CD4-positive, alpha-beta T cell treated with Interleukin-12 subunit alpha and Interleukin-12 subunit beta, for 1 hour (primary cell): ENCODE results near the gene DNAJC17.

ENCODE experiments used
- DNase-seq: peaks from one replicate; pipeline ENCODE4 v3.0.0-alpha.2; 2020

DNAJC17 gene

DNA sequence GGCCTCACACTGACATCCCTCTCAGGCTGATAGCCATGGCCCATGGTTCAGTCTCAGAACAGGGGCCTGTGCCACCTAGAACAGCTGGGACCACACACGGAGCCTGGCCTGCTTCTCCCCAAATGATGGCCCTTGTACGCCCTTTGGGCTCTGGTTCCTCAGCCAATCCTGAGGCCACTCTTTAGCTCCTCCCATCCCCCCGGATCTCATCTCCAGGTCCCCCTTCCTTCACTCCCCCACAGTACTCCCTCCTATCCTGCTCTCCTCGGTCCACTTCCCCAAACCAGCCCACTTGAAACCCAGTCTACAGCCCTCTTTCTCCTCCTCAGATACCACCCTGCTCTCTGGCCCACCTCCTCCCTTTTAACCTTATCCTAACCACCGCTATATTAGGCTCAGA is 18.2 kb downstream of the DNAJC17 start:
- DNase-seq, result no peak

DNA sequence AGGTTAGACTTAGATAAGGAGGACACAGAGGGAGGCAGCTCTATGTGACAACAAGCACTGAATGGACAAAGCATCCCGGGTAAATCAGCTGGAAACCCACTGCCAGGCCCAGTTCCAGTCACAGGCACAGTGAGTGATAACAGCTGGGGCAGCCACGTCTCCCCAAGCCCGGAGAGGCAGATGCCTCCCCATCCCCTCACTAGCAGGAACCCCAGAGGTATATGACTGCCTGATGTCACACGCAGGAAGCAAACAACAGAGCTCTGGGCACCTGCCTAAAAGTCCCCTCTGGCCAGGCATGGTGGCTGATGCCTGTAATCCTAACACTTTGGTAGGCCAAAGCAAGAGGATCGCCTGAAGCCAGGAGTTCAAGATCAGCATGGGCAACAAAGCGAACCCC is 19.3 kb downstream of the DNAJC17 start:
- no peak for DNase-seq

DNA sequence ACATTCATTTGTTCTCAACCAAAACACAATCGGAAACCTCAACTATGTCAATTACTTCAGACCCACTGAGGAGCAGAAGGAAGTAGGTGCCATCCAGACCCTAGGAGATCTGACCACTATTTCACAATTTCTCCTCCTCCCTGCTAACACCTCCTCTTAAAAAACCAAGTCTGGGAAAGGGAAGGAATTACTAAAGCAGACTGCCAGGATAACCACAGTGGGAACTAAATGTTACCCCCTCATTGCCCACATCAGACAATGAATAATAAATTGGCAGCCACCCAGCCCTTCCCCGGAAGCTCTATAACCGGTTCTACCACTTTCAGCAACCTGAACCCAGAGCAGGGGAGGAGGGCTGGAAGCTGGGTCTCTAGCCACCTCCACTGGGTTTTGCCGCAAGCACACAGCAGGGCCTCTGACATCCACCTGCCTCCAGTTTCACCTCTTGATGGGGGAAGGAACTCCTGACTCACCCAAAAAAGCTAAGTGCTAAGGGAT is 19.9 kb downstream of the DNAJC17 start:
- peak; percentile 52 for DNase-seq

DNA sequence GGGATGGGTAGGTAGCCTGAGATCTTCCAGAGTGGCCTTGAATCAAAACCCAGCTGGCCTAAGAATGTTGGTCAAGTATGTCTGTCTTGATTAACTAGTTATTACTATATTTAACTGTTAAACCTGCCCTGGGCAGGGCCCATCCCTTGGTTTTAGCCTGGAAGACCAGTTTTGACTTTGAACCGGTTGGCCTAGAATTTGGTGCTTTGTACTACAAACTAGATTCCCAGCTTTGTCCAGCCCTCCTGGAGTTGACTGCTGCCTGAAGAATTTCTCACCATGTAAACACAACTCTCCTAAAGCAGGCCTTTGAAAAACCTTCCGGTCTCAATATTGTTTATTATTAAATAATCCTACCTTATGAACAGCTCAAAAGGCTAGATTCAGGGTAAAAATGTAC is 21.5 kb downstream of the DNAJC17 start:
- no peak for DNase-seq

DNA sequence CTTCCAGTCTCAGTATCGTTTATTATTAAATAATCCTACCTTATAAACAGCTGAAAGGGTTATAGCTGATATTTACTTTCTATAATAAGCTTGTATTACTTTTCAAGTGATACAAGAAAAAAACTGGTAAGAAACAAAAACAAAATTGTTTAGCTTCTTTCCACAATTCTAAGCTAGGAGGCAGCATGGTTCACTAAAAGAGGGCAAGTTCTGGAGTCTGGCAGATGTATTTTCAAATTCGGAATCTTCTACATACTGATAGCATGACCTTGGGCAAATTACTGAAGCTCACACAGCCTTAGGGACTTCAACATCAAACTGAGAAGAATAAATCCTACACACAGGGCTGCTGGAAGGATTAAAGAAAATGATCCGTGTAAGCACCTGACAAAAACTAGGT is 22.1 kb downstream of the DNAJC17 start:
- no peak for DNase-seq

DNA sequence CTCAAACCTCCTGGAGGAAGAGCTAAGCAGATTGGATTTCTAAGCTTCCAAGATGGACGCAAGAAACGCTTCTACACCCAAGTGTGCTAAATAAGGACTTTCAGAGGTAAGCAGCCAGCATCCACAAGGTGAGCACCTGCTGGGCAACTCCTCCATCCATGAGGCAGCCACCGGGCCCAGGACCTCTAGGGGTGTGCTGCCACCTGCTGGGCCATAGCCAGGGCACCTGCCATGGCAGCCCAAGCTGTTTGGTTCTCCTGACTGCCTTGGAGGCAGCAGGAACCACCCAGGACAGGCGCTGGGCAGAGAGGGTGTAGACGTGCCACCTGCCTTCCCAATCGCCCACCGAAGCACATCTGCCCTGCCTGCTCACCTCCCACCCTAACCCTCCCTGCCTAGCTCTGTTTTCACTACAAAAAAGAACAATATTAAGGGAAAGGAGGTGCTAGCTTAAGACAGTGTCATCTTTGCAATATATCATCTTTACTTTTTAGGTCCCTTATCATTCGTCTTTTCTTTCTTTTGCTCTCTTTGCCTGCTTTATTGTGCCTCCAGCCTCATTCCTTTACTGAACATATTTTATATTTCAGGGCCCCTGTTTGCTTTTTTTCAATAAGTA is 24.6 kb downstream of the DNAJC17 start:
- peak; percentile 83 for DNase-seq

DNA sequence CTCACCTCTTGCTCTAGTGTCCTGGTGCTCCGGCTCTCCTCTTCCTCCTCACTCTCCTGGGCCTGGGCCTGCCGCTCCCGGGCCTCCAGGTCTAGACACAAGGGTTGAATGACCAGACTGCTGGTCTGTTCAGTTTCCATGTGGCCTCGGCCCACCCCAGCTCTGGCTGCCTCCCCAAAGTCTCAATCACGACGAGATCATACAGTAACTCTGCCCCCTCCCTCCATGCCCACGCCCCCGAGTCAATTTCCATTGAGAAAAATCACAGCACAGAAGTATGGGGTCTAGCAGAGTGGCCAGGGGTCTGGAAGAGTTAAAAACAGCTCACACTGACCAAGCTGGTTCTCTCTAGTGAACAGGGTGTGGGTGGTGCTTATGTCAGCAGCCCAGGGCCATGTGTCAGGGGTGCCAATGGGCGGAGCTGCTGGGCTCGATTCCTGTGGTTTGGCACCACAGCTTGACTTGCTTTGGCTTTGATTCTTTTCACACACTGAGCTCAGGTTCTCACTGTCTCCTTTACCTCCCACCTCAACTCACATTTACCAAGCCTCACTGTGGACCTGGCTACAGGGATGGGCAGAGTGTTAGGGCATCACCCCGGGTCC is 30.6 kb downstream of the DNAJC17 start:
- peak; percentile 66 for DNase-seq

DNA sequence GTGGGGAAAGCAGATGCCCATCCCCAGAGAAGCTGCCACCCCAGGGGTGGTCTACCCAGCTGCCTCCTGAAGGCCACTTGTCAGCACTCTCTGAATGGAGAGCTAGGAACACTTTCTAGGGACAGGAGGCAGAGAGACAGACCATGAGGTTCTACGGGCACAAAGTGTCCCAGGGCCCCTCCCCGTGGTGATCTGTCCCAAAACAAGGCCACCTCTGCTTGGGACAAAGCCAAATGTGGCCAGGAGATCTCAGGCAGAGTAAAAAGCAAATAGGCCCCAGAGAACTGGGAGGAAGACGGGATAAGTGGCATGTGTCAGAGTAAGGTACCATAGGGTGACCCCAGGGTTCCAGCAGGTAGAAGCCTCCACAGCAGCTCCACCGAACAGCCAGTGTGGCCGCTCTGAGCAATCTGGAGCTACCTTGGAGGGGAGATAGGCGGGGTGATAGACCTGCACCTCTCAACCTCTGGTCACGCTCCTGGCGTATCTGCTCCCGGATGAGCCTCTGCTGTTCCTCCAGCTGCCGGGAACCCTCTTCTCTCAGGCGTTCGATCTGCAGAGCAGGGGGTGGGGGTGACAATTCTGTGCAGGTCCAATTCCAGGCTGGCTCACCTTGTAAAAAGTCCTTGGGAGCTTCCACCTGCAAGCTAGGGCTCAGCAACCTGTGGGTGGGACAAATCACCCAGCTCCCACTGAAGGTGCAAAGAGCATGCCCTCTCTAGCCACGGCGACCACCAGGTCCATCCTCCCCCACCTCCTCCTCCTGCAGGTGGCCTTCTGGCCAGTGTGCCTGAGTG is 31.3 kb downstream of the DNAJC17 start:
- no peak for DNase-seq

DNA sequence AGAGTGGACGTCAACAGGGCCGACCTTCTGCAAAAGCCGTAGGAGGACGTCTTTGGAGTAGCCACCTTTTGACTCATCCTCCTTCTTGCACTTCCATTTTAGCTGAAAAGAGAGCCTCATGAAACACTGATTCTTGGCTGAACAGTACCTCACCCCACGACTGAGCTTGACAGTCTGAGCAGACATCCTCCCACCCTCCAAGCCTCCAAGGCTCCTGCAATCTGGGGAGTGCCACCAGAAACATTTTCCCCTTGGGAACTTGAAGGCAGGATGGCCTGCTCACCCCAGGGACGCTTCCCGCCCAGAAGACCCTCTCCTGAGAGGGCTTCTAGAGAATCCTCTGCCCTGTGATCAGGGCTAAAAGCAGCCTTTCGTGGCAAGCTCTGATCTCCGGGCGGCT is 32.3 kb downstream of the DNAJC17 start:
- no peak for DNase-seq

DNA sequence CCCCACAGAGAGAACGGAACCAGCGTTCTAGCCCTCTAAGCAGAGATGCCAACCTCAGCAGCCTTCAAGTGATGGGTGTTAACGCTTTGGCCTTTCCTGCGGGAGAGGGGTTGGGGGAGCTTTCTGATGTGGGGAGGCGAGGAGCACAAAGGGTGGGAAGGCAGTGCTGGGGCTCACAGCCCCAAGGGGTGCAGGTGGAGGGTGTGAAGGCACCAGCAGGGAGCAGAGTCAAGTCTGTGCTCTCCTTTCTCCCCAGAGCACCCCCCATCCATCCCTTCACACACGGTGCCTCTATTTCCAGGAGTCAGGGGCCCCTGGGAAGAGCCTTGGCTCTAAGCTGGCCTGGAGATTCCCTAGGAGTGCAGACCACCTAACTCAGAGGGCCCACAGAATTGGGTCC is 33.4 kb downstream of the DNAJC17 start:
- no peak for DNase-seq

DNA sequence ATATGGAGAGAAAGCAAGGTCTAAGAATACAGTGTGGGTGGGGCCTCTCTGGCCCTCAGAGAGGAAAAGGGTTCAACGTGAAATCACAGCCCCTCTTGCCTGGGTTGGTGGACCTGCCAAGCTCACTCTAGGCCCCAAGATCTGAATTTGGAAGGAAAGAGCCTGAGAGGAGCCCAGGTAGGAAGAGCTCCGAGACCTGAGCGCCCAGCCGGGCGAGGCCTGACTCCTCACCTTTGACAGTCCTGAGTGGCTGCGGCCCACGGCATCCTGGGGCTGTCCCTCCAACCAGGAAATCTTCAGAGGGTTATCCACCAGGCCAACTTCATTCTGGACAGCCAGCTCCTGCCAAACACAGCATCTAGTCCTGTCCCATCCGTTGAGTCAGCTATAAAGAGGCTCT is 33.8 kb downstream of the DNAJC17 start:
- DNase-seq, result no peak

DNA sequence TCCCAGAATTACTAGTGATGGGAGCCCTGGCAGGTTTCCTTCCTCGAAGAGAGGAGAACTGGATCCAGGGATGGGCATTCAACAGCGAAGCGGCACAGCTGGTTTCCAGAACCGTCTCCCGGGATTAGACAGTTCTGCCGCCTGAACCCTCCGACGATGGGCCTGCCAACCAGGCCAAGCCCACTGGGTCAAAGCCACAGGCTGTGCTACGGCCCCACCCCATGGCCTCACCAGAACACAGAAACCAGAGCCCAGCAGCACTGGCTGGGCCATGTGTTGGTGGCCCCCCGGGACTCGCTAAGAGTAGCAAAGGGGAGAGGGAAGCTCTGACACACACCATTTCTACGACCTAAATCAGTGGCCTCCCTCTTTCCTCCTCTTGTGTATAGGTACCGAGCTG is 35.3 kb downstream of the DNAJC17 start:
- no peak for DNase-seq

DNA sequence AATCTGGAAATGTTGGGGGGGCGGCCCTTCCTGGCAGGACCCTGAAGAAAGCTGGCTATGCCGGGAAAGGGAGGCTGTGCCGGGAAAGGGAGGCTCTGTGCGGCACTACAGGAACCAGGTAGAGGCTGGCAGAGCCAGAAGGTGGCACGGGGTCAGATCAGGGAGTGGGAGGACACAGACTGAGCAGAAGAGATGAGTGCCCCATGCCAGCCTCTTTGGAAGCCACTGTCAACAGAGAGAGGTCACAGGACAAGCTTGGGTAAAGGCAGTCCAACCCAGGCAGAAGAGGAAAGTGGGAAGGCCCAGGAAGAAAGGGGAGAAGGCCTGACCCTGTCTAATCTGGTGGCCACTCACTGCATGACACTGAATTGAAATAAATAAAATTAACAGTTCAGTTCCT is 36.0 kb downstream of the DNAJC17 start:
- no peak for DNase-seq

DNA sequence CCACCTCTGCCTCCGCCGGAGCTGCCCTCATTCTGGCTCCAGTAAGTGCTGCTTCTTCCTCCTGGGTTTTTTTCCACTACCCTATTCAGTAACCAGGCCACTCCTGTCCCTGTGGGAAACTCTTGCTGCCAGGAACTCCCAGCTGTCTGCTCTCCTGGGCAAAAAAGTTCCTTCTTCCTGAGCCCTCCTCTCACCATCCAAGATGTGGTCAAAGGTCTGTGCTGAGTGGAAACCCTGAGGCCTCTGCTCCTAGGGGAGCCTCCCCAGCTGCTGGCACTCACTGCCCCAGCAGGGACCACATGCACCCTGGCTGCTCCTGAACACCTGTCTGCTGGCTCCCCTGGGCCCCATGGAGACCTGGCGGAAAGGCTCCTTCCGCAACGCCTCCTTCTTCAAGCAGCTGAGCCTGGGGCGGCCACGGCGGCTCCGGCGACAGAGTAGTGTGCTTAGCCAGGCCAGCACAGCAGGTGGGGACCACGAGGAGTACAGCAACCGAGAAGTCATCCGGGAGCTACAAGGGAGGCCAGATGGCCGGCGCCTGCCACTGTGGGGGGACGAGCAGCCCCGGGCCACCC is 37.0 kb downstream of the DNAJC17 start:
- no peak for DNase-seq

DNA sequence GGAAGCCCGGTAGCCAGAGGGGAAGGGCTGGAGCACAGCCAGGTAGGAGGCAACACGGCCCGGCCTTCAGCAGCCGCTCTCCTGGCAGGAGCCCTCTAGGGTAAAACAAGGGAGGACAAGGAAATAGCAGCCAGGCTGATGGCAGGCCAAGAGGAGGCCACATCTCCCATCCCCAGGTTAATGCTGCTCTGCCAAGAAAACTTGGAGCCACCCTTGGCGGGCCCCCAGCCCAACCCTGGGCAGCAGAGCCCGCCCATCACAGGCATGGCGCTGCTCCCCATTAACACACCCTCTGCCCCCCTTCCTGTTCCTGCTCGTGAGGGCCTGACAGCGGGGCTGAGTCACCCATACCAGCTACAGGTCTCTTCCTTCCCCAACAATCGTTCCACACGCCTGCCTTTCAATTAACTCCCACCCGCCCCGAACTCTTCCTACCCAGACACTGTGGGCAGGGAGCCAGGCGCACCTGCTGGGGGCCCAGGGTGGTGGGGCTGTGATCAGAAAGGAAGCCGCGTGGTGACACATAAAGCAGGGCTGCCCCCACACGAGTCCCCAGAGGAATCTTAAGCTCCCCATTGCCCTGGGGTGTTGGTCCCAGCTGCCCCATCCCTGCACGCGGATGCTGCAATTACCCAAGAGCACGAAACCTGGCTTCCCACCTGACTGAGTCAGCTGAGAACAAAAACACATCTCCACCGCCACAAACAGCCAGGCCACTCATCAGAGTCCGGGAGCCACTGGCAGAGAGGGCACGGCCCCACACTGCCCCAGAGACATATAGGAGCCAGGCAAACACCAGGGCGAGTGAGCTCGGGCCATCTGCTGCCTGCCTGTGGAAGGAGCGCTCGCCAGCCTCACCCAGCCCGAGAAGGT is 37.8 kb downstream of the DNAJC17 start, which contains the start of gene C15orf62:
TSS of gene C15orf62 (plus strand) at position 707 of the 873 bp plus-strand sequence. CDS start 516 bp downstream, outside the sequence.
- DNase-seq, result peak; percentile 34

DNA sequence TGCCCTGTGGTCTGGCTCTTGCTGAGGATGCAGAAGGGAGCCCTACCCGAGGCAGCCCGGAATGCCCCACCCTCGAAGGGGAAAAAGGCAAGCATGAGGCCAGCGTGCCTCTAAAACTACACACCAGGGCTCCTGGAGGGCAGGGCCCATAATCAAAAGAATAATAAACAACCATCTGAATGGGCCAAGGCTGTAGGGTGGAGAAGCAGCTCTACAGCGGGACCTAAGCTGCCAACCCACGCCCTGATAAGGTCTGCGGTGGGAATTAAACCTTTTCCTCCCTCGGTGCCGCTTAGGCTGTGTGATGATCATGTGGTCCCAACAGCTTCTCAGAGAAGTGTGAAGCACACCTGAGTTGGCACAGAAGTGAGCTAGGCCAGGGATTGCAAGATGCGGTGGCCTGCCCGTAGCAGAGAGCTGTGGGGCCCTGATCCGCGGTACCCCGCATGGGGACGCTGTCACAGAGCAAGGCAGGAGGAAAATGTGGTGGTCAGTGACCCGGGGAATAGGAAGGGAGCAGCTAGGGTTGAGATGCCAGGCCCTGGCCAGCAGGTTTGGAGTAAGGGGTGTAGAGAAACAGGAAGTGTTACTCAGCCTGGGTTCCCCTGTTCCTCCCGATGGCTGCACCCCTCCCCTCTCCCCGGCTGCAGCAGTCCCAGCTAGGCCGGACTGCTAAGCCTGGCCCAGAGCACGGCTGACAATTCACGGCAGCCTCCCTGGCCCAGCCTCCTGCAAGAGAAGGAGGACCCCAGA is 38.6 kb downstream of the DNAJC17 start:
- DNase-seq, result no peak

DNA sequence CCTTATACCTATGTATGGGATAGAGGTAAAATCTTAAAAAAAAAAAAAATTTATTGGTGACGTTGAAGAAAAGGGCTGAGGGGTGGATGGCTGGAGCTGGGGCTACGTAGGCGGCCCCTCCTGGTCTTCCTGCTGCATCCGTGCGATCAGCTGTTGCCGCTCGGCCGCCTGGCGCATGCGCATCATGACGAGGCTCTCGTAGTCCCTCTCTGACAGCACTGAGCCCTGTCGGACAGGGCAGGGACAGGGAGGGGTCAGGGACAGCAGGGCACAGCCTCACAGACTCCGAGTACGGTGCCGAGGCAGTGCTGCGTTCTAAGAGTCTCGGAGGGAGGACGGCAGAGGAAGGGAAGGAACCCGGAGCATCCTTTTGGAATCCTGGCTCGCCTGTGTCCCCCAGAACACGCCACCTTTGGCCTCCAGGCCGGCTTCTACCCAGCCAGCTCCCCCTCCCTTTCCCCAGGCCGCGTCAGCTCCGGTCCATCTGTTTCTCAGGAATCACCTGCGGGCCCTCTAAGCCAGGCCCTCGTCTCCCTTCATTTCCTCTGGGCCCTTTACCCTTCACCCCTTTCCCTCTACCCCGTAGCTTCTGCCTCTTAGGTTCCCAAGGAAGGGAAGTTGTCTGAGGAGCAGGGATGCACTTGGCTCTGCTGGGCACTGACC is 39.3 kb downstream of the DNAJC17 start:
- no peak for DNase-seq

DNA sequence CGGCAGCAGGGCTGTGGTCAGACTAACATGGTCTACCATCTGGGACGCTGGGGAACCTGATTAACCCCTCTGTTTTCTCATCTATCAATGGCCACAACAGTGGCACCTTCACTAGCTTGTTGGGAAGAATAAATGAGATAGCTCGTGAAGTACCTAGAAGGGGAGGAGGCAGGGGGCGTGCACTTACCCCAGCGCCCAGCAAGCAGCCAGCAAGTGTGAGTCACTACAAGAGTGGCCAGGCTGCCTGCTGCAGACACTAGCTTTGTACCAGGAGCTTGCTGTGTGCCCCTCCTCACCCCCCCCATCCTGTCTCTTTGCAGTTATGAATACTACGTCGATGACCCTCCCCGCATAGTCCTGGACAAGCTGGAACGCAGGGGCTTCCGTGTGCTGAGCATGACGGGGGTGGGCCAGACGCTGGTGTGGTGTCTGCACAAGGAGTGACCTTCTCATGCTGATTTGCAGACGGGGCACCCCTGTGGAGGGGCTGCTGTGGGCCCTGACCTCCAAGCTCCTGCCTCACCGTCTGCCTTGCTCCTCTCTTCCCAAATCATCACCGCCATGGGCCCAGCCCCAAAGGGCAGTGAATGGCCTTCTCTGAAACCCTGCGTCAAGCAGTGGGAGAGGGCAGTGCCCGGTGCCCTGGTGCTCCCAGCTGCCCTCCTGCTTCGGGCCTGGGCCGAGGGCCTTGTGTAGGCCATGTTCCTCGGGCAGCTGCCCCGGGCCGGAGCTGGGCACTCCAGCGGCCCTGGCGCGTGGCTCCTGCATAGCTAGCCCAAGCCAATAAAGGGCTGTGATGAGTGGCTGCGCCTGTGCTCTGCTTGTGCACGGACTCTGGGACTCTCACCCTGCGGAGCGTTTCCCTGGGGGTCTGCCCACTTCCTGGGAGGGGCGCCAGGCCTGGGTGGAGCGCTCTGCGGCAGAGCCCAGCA is 40.1 kb downstream of the DNAJC17 start:
- DNase-seq, result no peak

DNA sequence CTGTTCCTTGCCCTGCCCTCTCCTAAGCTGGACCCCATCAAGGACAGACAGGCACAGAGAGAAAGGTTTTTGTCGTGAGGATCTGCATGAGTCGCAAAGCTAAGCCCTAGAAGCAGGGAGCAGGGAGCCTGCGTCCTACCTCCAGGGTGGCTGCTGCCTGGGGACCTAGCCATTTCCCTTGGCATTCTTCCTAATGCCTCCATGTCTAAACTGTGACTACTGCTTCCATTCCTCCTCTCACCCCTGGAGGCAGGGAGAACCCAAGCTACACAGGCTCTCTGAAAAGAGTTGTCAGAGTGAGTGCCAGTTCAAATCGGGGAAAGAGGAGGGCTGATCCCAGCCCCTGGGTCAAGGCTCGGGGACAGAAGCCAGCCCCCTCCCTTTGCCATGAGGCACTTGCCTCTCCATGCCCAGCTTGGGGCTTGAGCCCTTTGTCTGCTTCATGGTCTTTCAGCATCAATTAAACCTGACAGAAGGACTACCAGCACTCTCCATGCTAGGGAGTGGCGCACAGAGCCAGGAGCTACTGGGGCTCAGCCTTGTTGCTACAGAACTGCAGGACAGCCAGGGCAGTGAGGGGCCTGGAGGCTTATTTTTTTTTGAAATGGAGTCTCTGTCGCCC is 41.0 kb downstream of the DNAJC17 start:
- DNase-seq, result no peak
